GM19328 (cell line): ENCODE measurements around the gene LFNG.

ENCODE experiments used
- ATAC-seq: cut with Tn5 transposase; IDR thresholded peaks from one replicate; pipeline ENCODE4 v1.9.1; 2021; ENCODE audit warnings: mild to moderate bottlenecking, moderate library complexity; ENCODE audit not compliant: unreplicated experiment

The LFNG gene

DNA sequence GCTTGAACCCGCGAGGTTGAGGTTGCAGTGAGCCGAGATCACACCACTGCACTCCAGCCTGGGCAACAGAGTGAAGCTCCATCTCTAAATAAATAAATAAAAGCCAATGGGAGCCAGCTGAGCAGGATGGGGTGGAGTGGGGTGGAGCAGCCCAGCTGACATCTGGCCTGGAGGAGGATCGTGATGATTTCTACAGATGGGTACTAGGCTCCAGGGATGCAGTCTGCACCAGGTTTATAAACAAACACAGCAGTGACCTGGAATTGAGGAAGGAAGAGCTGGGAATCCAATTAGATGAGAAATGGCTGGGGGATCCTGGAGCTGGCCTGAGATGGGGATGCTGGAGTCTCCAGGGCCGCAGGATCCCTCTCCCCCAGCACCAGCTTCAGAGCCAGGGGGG is 36.1 kb upstream of the LFNG start:
- no peak for ATAC-seq

DNA sequence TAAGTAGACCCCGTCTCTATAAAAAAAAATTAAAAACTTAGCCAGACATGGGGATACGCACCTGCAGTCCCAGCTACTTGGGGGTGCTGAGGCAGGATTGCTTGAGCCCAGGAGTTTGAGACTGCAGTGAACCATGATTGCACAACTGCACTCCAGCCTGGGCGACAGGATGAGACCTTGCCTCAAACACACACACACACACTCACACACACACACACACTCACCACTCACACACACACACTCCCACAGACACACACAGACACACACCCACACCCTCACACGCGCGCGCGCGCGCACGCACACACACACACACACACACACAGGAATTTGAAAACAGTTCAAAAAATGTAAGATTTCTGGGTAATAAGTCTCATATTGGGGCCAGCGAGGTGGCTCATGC is 34.7 kb upstream of the LFNG start:
- no peak for ATAC-seq

DNA sequence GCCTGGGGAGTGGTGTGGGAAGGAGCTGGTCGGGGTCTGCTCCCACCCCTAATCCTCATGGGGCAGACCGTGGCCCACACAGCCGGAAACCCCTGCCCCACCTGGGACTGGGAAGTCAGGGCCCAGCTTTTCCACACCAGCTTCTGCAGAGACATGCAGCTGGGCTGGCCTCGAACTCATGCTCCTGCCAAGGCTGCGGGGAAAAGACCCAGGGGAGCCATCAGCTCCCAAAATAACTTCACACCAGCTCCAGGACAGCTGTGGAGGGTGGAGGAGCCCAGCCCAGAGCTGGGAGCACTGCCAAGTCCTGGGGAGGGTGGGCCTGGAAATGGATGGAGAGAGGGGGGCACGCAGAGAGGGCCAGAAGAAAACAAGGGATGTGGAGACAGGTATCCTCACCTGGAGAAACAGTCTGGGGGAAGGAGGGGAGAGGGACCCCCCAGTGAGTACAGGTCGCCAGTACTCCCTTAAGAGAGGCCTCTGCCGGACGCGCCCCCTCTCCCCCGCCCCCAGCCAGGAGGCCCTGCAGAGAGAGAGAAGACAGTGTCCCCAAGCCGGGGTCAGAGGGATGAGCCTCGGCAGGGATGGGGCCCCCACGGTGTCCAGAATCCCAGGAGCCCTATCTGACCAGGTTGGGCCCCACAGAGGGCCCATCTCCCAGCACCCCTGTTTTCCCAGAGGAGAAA is 31.8 kb upstream of the LFNG start:
- no peak for ATAC-seq

DNA sequence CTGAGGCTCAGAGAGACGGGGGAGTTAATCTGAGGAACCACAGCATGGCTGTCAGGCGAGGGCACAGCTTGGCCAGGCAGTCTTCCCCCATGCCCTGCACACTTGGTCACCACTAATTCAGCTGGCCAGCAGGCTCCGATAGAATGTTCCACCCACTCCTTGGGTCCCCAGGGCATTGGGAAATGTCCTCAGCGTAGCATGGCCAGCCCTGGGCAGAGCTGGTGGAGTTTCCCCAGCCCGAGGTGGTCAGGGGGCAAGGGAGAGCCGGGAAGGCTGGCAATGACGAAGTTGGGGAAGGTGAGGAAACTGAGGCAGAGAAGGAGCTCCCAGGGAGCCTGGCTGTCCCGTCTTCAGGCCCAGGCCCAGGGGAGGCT is 31.3 kb upstream of the LFNG start:
- no peak for ATAC-seq

DNA sequence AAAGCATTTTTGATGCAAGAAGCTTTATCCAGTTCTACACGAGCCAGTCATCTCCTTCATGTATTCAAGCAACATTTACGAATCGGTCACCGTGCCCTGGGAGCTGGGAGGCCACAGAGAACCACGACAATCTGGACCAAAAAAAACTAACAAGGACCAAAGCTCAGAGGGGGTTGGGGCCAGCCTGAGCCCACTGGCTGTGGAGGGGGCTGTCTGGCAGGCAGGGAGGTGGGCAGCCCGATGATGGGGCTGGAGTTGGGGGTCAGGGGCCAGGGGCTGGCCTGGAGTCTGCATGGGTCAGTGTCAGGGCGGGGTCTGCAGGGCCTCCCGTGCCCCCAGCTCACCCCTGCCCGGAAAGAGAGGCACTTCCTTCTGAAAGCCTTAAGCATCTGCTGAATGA is 30.9 kb upstream of the LFNG start:
- no peak for ATAC-seq

DNA sequence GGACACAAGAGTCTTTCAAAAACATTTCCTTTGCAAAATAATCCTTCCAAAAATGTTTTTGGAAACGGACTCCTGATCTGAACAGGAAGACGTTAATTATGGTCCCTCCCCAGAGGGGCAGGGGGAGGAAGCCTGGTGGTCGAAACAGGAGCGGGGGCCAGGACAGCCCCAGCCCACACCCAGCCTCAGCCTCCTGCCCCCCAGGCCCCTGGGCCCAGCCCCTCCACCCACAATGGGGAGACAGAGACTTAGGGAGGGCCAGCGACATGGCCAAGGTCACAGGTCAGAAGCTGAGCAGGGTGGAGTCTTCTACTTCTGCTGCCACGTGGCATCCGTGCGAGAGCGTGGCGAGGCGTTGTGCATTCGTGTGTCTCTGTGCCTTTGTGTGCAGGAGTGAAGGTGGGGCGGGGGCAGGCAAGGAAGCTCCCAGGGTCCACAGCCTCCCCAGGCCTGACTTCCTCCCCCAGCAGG is 29.4 kb upstream of the LFNG start:
- ATAC-seq = no peak

DNA sequence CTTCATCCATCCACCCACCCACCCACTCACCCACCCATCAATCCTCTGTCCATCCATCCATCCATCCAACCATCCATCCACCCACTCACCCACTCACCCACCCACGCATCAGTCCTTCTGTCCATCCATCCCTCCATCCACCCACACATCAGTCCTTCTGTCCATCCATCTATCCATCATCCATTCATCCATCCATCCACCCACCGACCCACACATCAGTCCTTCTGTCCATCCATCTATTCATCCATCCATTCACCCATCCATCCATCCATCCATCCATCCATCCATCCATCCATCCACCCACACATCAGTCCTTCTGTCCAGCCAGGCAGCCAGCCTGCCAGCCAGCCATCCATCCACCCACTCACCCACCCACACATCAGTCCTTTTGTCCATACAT is 27.5 kb upstream of the LFNG start:
- no peak for ATAC-seq

DNA sequence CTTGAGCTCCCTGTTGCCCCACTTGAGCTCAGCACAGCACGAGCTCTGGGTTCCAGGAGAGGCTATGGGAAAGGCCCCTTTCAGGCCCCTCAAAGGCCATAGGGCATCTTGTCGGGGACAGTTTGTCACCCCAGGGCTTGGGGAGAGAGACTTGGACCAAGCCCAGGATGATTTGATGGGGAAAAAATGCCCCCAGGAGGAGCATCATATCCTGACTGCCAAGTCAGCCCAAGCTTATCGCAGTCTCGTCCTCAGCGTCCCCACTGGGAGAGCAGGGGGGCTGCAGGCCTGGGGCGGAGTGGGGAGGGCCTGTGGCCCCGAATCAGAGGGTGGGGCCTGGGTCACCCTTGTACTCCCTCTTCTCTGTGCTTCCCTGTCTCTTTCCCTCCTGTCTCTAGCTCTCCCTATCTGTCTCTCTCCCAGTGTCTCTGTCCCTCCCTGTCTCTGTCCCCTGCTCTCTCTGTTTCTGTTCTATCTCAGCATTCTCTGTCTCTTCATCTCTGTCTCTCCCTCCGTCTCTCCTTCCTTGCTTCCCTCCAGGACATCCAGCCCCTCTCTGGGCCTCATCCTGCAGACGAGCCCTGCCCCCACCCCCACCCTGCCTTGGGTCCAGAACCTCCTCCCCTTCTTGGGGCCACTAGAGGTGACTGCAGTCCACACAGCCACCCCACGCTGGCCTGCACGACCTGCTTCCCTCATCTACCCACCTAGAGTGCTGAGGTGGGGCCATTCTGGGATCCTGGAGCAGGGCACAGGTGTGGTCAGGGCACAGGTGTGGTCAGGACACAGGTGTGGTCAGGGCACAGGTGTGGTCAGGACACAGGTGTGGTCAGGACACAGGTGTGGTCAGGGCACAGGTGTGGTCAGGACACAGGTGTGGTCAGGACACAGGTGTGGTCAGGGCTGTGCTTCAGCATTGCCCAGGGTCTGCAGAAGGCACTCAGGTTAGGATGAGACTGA is 26.1 kb upstream of the LFNG start:
- ATAC-seq = no peak

DNA sequence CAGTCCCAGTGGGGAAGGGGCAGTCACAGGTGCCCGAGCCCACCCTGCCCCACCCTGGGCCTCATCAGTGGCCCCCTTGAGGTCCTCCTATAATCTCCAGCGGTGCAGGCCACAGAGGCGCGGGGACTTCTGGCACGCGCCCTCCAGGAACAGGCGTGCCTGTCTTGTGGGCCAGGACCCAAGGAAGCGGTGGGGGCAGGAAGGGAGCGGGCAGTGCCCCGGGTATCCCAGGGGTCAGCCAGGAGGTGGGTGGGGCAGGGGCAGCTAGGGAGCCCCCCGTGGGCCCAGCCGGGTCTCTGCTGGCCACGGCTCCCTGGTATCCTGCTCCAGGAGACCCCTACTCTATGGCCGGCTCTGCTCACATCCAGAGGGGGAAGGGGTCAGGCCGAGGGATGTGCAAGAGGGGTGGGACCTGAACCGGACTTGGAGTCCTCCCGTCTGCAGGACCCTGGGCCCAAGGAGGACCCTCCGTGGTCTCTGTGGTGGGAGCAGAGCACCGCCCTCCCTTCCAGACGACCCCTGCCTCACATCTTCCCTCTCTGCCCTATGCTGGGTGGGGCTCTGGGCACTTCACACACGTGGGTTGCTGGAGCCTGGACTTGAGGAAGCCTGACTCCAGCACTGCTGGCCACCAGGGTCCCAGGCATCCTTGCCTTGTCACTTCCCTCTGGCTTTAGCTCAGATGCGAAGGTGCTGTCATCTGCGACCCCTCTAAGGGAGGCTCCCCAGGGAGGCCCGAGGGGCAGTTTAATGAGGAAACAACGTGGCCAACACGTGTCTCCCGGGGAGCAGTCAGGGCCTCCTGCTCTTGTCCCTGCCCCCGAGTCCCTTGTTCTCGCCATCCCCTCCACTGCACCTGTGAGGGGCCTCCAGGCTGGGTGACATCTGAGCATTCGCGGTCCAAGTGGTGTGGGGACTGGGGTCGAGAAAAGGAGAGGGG is 25.1 kb upstream of the LFNG start:
- ATAC-seq = no peak

DNA sequence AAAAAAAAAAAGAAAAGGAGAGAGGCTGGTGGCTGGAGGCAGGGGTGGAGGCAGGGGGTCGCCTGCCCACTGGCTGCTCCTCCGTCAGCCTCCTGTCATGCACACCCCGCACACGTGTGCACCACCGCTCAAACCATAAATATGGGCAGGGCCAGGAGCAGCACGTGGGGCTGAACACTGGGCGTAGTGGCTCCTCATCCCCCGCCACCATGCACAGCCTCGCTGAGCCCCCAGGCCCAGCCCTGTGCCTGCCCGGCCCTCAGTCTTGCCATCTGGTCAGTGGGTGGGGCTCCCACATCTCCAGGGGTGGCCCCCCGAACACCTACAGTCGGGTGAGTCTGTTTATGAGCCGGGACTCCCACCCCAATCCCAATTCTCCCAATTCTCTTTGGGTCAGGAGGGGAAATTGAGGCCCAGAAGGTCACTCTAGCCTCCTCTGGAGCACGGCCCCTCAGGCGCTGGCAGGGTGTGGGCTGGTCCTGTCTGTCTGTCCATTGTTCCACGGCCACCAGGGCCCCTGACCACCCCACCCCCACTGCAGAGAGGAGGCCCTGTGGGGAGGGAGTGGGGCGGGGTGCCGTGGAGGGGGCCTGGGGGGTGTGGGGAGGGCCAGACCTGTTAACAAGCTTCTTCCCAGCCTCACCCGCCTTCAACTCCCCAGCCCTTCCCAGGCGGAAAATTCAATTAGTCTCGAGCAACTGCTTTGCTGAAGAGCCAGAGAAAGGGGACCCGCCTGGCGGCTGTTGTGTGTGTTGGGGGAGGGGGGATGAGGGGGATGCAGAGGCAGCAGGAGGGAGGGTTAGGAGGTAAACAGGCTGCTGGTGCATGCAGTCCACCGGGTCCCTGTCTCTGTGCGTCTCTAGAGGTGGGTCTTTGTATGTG is 23.9 kb upstream of the LFNG start:
- ATAC-seq = no peak

DNA sequence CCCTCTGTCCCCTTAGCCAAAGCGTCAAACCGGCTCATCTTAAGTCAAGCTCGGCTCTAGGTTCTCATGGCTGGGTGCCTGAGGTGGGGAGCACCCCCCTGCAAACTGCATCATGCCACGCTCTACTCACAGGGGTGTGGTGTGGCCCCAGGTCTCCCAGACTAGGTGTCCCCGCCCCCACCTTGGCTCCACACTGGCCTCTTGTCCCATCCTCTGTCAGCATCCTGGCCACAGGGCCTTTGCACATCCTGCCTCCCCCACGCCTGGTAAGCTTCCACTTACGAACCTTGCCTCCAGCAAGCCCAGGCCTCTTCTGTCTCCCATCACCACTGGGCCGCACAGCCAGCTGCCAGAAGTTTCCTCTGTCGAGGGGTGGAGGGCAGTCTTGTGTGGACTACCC is 23.2 kb upstream of the LFNG start:
- ATAC-seq = no peak

DNA sequence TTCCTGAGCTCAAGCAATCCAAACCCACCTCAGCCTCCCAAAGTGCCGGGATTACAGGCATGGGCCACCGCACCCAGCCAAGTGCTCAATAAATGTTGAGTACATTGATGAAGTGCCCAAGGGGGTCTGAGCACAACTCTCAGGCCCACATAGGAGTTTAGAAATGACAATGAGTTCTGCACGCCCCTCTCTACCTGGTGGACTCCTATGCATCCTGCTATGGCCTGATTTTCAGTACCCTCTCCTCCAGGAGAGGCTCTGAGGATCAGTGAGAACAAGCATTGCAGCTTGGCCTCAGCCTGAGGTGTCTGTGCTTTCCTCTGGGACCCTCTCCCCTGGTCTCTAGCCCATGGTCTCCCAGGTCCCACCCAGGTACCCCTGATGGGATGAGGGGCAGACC is 22.5 kb upstream of the LFNG start:
- ATAC-seq = no peak

DNA sequence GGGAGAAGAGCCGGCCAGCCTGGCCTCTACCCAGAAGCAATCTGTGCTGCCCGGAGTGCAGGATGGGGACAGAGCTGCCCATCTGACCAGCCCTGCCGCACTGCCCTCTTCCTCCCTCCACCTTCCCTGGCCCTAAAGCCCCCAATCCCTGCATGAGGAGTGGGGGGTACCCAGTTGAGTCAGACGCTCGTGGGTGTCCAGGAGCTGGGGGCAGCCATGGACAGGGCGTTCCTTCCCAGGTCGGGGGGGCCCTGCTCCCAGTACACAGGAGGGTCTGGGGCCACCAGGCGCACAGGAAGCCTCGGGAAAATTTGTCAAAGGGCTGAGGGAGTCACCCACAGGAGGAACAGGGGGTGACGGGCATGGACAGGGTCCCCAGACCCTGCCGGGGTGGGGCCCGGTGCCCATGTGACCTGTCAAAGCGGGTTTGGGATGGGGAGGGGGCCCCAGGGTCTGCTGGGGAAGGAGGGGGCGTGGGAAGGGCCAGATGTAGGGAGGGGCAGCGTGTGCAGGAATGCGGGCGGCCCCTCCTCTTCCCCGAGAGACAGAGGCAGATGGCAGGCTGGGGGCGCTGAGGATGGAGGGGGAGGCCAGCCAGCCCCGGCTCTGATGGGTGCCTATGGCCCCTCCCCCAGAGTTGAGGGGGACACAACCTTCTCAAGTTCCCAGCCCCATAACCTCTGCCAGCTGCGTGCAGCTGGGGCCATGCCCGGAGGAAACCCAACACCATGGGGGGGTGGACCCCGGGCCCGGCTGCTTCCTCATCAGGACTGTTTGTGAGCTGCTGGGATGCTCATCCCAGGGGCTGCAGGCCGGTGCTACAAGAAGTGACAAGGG is 21.9 kb upstream of the LFNG start:
- ATAC-seq = no peak

DNA sequence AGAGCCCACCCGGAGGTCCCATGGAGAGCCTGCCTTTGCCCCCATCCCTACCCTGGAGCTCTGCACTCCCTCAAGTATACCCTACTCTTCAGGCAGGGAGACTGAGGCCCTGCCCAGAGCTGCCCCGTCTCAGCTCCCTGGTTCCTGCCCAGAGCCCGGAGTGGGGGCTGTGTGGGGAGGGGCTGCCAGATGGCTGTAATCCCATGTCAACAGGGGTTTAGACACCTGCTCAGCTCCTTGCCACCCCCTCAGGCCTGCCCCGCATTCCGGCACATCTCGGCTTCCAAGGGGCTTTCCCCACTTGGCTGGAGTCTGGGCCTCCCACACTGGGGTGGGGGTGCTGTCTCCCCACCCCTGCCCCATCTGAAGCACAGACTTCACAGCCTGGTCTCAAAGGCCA is 20.9 kb upstream of the LFNG start:
- no peak for ATAC-seq

DNA sequence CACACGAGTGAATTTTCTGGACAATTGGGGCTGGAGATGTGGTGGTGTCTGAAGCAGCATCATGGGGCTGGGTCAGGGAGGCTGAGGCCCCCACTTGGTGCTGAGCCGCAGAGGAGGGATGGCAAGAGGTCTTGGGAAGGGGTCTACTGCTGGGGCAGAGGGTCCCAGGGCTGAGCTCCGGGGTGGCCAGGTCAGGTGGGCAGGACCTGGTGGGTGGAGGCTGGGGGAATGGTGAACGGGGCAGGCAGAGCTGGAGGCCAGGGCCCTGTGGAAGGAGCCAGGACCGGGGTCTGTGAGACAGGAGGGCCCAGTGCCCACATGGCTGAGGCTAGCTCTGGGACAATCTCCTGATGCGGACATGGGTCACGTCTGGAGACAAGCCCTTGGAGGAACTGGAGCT is 20.4 kb upstream of the LFNG start:
- no peak for ATAC-seq

DNA sequence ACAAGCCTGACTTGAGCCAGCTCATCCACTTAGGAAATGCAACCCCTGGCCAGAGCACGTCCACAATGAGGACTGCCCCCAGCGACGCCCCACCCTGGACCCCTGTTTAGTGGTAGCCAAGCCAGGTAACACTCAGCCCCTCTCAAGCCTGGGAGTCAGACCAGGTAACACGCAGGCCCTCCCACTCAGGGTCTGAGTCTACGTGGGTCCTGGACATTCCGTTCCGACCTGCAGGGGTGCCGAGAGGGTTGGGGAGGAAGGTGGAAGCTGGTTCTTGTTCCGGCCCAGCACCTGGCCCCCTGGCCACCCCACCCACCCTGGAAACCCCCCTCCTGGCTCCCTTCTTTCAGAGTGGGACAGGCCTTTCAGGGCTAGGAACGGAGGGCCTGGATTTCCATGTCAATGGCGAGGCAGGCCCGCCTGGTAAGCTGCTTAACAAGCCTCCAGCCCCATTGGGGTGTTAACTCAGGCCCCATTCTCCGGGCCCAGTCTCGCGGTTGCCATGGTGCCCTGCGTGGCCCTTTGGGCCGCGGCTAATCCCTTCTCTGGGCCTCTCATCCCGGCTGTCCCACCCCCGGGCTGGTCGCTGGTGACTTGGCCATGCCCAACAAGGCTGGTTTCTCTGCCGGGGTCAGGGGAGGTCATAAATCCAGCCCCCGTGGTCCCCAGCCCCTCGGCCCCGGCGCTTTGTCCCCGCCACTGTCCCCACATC is 19.7 kb upstream of the LFNG start:
- ATAC-seq = no peak

DNA sequence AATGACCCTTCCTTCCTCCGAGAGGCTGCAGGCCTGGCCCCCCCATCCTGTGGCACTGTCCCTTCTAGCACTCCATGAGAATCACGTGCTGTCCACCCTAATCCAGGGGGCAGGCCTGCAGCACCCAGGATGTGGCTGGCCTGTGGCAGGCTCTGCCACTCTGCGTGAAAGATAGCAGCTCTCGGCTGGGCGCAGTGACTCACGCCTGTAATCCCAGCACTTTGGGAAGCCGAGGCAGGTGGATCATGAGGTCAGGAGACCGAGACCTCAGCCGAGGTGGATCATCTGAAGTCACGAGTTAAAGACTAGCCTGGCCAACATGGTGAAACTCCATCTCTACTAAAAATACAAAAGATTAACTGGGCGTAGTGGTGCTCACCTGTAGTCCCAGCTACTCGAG is 18.9 kb upstream of the LFNG start:
- no peak for ATAC-seq

DNA sequence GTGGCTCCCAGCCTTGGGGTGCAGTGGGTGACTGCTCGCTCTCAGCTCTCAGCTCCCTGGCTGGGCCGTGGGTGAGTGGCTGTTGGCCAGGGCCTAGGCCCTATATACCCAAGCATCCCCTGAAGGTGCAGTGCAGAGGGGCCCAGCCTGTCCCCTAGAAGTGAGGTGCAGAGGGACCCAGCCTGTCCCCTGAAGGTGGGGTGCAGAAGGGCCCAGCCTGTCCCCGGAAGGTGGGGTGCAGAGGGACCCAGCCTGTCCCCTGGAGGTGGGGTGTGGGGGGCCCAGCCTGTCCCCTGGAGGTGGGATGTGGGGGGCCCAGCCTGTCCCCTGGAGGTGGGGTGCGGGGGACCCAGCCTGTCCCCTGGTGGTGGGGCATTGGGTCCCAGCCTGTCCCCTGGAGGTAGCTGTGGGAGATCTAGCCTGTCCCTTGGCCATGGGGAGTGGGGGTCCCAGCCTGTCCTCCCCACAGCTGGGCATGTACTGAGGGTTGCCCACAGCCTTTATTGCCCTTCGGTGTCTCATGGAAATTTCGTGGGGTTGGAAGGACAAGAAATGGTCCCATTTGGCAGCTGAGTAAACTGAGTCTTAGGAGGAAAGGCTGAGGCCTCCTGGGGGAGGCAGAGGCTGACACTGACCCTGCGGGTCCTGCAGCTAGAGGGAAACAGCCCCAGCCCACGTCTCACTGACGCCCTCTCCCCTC is 17.5 kb upstream of the LFNG start:
- ATAC-seq = no peak
